Hematopoietic multipotent progenitor cell treated with erythropoietin and hydrocortisone succinate and interleukin-3 and kit ligand, for 15 days (in vitro differentiated cells): Measurements from ENCODE around the gene ARID5A.
A peak's percentile ranks its signal among the peaks of the same experiment; 100 is the strongest.

Source experiments
- DNase-seq: peaks from one replicate; pipeline ENCODE4 v3.0.0-alpha.2; 2015; ENCODE audit warnings: low spot score

ARID5A gene, protein sequence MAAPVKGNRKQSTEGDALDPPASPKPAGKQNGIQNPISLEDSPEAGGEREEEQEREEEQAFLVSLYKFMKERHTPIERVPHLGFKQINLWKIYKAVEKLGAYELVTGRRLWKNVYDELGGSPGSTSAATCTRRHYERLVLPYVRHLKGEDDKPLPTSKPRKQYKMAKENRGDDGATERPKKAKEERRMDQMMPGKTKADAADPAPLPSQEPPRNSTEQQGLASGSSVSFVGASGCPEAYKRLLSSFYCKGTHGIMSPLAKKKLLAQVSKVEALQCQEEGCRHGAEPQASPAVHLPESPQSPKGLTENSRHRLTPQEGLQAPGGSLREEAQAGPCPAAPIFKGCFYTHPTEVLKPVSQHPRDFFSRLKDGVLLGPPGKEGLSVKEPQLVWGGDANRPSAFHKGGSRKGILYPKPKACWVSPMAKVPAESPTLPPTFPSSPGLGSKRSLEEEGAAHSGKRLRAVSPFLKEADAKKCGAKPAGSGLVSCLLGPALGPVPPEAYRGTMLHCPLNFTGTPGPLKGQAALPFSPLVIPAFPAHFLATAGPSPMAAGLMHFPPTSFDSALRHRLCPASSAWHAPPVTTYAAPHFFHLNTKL

DNA sequence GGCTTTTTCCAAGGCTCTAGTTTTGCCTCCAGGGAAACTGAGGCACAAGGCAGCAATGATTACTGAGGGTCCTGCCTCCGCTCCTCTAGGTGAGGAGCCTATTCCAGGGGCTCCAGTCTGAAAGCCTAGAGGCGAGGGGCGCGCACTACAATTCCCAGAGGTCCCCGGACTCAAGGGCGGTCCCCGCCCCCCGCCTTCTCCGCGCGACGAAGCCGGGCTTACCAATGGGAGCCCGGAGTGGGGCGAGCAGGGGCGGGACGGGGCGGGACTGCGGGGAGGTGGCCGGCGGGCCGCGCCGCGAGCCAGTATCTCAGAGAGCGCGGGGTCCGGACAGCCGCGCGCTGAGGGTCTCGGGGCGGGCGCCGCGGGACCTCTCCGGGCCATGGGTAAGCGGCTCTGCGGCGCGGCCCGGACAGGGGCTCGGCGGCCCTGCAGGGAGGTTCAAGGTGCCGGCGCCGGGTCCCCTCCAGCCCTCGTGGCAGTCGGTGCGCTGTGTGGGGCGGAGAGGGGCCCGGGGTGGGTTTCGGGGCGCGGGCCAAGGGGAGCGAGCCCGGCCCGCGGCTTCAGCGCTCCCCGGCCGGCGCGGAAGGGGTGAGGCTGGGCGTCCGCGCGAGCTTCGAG, at the start of gene ARID5A:
Gene ARID5A (plus strand): TSS at position 308 of the 621 bp plus-strand sequence. CDS start 75 bp downstream, at position 383.
- peak; percentile 77 for DNase-seq

DNA sequence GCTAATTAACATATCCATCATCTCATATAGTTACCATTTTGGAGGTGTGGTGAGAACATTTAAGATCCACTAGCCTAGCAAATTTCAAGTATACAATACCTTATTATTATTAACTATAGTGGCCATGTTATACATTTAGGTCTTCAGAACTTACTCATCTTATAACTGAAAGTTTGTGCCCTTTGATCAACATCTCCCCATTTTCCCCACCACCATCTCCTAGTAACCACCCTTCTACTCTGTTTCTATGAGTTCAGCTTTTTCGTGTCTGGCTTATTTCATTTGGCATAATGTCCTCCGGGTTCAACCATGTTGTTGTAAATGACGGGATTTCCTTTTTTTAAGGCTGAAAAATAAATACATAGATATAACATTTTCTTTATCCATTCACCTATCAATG, 47.3 kb upstream of the ARID5A start:
- no peak for DNase-seq

DNA sequence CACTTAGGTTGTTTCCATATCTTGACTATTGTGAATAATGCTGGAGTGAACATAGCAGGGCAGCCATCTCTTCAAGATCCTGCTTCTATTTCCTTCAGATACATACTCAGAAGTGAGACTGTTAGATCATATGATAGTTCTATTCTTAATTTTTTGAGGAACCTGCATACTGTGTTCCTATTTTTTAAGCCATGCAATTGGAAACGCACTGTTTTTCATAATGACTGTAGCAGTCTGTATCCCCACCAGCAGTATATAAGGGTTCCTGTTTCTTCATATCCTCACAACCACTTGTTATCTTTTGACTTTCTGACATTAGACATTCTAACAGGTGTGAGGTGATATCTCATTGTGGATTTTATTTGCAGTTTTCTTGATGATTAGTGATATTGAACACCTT, 46.9 kb upstream of the ARID5A start:
- DNase-seq, result no peak

DNA sequence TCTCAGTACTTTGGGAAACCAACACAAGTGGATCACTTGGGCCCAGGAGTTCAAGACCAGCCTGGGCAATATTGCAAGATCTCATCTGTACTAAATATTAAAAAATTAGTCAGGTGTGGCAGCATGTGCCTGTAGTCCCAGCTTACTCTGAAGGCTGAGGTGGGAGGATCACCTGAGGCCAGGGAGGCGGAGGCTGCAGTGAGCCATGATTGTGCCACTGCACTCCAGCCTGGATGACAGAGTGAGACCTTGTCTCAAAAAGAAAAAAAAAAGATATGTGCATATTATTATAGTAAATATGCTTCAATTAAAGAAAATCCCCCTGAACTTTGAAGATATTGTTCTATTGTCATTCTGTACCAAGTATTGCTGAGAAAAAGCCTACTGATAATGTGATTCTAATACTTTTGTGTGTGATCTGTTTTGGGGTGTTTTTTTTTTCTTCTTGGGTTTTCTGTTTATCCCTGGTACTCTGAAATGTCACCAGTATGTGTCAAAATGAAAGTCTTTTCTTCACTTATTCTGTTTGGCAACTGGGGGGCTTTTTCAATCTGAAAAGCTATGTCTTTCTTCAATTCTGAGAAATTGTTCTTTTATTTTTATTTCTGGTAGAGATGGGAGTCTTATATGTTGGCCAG, 44.6 kb upstream of the ARID5A start:
- DNase-seq, result no peak

DNA sequence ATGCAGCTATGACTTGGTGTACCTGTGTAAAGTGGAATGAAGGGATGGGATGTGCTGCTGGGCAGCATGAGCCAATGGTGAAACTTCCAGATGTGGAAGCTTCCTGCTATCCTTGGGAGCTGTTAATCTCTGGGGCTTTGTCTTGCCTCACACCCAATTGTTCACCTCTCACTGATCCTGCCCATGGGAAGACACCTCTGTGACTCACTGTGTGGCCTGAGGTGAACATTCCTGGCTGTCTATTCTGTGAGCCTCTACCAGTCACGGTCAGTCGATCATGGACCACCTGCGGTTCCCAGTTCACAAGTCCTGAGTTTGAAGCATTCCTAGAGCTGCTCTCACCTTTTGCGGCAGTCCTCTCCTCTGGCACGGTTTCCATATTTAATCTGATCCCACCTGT, 43.5 kb upstream of the ARID5A start:
- no peak for DNase-seq

DNA sequence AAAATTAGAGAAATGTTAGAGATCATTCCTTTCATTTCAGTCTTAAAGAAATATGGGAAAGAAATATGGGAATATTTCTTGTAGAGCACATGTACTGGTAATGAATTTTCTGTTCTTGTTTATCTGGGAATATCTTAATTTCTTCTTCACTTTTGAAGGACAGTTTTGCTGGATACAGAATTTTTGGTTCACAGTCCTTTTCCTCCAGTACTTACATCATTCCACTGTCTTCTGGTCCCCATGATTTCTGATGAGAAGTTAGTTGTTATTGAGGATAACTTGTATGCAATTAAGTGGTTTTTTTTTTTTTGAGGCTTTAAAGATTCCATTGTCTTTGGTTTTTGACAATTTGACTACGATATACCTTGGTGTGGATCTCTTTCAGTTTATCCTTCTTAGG, 42.4 kb upstream of the ARID5A start:
- no peak for DNase-seq

DNA sequence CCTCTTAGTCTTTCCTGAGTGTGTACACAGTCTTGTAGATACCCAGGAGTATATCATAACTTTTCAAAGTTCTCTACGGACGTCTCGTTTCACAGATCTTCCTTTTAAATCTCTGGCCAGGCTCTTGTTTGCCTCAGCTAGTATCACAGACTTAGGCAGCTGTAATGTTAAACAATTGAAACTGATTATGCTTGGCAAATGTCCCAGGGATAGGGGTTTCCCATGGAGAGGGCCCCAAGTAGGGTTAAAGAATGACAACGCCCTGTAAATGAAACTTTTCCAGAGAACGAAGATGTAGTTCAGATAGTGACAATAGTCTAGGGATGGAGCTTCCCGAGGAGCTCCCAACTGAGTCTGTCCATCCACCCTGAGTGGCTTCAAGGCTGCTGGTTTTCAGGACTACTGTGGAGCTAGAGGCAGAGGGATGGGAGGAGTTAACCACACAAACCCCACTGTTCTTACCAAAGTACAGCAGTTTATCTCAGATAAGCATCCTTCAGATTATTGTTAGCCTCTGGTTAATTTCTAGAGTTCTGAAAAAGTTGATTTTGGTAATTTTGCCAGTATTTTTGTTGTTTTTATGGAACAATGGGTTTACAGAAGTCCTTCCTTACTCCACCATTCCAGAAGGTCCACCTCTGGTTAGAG, 40.4 kb upstream of the ARID5A start:
- peak; percentile 26 for DNase-seq

DNA sequence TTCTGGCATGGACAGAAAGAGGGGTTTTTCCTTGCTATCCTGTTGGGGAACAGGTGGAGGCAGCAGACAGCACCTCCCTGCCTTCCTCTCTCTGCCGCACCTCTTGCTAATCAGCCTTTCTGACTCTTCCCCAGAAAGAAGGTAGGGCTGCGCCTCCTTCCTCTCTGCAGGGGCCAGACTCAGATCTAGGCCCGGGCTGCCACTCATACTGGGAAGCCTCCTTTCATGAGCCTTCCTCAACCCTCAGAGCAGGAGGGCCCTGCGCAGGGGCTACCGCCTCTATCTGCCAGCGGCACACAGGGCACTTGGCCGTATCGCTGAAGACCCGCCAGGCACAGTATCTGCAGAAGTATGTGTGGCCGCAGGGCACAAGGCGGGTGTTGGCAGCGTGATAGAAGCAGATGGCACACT, 38.5 kb upstream of the ARID5A start:
- peak; percentile 91 for DNase-seq

DNA sequence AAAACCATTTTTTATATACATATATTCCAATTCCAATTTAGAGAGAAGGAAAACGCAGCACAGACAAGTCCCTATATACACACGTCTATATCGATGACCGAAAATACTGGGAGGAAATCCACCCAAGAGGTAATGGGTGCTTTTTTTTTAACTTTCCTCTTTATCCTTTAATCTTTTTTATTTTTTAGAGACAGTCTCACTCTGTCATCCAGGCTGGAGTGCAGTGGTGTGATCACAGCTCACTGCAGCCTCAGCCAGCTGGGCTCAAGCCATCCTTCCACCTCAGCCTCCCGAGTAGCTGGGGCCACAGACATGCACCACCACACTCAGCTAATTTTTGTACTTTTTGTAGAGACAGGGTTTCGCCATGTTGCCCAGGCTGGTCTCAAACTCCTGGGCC, 37.9 kb upstream of the ARID5A start:
- peak; percentile 55 for DNase-seq

DNA sequence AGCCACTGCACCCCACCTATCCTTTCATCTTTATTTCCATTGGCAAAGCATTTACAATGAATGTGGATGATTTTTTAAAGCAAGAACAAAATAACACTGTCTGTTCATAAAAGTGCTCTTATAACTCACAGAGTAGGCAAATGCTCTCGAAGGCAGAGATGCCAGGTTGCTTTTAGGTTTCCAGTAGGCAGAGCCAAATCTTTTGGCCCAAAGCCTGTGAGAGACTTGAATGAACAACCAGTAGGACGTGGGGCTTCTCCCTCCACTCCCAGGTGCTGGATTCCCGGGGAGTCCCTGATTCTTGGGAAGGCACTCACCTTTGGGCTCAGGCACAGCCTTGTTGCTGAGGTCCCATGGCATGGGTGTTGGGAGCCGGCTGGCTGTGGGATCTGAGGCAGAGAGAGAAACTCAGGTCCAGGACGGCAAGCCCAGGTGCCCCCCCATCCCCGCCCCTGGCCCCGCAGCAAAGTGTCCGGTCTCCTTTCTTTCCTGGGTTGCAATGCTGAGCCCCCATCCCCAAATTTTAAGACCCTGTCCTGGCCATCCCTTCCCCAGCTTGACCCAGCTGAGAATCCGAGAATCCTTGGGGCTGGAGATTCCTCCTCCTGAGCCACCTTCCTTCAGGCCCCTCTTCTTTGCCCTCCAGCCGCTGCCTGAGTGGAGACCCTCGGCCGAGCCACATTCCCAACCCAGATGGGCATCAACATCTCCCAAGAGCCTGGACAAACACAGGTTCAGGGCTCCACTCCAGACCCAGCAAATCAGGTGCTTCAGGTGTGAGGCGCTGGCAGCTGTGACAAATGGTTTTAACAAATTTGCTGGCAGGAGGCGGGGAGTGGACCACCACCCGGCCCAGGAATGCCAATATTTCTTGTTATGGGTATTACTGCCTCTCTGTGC, 37.2 kb upstream of the ARID5A start:
- DNase-seq, result peak; percentile 47

DNA sequence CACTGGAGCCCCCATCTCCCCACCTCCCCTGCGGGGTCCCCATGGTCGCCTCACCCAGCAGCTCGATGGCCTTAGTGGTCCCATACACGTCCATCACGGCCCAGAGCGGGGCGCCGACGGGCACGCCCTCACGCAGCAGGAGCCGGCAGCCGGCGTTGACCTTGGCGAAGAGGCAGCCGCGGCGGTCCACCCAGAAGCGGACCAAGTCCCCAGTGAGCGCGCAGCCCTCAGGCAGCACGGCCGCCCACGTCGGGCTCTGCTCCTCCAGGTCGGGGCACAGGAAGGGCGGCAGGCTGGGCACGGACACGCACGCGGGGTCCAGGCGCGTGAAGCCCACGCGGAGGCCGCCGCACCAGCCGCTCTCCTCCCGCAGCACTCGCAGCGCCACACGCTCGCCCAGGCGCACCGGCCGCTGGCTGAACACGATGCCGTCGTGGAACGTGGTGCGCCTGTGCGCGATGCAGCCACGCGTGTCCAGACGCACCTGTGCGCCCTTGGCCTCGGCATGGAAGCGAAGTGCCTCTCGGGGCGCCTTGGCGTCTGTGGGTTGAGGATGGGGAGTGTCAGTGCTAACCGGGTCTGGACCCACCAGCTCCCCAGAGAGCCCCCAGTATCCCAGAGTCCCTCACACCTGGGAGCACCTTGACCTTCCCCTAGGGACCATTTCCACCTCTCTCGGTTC, 36.0 kb upstream of the ARID5A start:
- no peak for DNase-seq

DNA sequence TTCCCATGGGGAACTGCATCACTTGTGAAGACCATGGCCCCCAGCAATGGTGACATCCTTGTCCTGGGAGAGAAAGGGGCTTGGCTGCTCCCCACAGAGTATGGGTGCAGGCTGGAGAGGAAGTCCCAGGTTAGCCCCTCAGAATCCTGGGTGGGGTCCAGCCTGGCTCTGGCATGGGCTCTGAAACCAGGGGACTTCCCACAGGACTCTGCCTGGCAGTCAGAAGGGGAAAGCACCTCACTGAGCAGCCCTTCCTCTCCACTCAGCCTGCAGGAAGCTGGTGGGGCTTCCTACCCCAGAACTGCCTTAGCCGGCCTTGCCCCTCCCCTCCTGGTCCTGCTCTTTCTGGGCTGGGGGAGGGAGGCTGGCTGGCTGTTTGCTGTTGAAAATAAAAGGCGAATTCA, 35.1 kb upstream of the ARID5A start:
- DNase-seq, result no peak

DNA sequence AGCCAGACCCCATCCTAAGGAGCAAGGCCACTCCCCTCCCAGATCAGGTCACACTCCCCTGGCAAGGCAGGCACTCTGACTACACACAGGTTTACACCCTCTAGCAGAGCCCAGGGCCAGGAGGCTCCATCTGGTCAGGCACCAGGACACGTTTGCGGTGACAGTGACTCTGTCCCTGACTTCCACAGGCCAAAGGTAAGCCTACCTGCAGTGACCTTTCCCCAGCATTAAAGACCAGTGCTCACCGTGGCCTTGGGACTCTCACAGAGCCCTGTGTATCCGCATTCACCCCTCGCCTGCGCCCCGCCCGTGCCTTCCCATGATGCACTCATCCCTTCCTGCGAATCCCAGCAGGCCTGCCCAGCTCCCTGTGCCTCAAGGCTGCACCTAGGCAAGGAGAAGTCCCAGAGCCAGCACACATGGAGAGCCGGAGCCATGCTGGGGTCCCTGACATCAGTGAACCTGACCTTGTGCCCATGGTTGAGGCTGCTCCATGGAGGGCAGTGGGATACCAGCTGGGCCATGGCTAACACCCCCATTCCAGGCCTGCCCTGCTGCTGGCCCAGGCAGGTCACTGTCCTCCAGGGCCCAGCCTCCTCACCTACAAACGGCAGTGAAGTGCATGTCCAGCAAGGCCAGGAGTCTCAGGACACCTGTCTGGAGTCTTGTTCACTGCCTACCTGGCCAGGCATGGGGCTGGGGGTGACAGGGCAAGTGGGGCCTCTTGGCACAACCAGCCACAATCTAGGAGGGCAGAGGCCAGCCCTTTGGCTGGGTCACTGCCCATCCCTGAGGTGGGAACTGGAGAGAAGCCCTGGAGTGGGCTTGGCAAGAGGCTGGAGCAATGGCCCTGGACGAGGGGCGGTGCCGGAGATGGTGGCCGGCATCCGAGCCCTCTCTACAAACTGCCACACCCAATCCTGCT, 34.4 kb upstream of the ARID5A start:
- no peak for DNase-seq

DNA sequence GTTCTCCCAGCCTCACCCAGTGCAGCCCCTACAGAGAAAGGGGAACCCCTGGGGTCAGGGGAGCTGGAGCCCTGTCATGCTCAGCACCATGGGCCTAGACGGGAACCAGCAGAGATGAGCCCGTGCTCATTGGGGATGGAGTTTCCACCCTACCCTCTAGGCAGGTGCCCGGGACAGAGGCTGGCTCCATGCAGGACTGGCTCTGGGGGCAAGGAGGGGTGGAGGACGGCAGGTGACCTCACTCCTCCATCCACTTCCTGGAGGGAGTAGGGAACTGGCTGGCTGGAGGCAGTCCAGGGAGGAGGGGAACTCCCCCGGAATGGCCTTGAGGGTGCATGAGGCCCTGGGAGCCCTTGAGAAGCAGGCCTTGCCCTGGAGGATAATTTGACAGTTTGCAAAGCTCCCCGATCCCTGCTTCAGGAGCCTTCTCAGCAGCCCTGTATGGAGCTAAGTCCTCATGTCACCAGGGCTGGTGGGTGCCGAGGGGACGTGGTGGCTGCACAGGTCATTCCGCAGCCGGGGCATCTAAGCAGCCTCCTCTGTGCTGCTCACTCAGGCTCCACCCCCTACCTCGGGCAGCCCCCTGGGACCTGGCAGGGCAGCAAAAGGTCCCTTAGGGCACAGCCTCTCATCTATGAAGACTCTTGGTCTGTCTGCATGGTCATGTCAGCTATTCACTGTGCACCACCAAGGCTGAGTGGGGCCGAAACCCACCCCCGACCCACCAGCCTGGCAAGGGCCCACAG, 33.5 kb upstream of the ARID5A start:
- DNase-seq, result no peak

DNA sequence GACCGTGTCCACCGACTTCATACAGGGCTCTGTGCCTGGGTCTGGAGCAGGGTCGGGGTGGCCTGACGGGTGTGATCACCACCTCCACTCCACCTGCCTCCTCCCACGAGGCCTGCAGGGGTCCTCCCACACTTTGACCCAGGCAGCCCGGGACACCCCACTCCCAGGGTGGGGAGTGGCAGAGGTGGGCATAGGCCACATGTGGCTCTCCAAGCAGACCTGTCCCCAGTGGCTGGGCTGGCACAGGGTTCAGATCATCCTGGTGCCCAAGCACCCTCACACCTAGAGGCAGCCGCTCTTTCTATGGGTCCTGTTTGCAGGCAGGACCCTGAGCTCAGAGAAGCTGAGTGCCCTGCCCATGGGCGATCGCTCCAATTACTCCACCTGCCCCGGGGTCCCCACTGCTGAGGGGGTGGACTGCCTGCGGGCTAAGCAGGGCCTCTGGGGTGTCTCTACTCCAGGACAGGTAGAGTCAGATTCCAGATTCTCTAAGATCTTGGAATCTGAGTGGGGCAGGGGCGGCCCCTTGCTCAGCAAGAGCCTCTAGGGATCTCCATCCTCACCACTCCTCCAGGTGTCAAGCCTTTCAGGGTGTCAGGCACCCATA, 32.8 kb upstream of the ARID5A start:
- DNase-seq, result no peak

DNA sequence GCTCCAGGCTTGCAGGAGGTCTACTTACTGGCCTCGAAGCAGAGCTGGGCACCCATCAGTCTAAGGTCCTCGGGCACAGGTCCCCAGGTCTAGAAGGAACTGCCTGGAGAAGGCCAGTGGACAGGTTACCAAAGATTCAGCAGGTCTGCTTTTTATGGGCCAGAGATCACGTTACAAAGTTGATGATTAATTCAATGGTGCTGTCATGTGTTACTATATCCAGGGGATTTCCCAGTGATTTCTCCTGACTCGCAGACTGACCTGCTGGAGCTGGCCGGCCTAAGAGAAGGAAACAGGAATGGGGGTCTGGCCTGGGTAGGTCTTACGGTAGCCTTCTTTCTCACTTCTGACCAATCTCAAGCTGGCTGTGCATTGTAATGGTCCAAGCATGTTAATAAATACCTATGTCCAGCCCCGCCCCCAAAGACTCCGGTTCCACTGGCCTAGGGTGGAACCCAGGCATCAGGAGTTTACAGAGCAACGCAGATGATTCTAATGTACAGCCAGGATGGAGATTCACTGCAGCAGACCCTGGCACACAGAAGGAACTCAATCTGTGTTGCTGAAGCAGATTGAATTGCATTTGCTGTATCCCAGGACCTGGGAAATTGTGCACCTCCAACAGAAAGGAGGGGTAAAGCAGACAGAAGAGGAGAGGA, 31.2 kb upstream of the ARID5A start, which contains the start of gene NEURL3:
Gene NEURL3 (minus strand): TSS at position 127 of the 659 bp plus-strand sequence. CDS start 71 bp downstream, at position 56.
- DNase-seq, result no peak

DNA sequence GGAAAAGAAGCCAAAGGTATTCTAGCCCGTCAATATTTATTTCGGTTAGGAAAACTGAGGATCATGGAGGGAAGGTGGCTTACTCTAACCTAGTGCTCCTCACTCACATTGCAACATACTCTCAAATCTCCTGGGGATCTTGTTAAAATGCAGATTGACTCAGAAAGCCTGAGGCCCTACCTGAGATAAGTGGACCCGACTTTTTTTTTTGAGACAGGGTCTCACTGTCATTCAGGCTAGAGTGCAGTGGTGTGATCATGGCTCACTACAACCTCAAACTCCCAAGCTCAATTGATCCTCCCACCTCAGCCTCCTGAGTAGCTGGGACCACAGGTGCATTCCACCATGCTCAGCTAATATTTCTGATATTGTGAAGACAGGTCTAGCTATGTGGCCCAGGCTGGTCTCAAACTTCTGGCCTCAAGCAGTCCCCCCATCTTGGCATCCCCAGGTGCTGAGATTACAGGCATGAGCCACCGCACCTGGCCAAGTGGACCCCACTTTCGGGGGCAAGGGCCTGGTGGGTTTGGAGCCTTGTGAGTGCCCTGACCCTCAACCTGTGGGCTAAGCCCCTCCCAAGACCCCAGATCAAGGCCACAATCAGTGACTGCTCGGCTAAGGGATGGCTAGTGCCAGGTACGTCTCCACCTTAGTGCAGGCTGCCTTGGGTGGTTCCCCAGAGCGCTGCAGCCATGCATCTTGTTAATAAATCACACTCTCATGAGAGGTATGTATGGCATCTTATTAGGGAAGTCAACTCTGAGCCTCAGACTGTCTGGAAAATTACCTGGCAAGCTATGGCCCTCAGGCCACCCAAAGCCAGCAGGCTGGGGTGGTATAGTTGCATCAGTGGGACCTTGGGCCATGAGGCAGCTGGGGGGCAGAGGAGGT, 30.3 kb upstream of the ARID5A start:
- DNase-seq, result no peak
